ENCODE measurements around the gene DMBT1. TPM values are rescaled to one million over a fixed set of nuclear protein-coding genes. Genes with fewer than 3 reads are reported as not detected.

Gene DMBT1
- total and polyA plus RNA-seq, 9 donors, result 0.03 to 0.46 (median 0.10) TPM; not detected in 2

DNA sequence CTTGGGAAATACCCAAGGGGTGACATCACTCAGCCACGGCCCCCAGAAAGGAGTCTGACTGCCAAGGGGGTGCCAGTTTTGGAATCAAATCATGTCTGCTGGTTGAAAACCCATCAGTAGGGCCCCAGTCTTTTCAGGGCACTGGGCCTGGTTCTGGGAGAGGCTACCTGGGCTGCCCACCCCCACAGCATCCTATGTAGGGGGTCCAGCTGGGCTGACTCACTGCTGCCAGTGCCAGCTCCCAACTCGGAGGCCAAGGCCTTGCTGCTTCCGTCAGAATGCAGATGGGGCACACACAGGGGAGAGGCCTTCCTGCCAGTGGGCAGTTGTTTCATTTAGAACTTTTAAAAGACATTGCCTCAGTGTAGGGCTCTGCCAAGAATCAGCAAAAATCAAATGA lies 39.5 kb upstream of the DMBT1 start:
- Histone ChIP-seq H3K4me3 (no peak overlapping the region), H3K27me3 (no peaks in the 10 kb centered on the region), H3K36me3 (no peaks in the 10 kb centered on the region), H3K27ac (no peak overlapping the region), H3K9me3 (no peaks in the 10 kb centered on the region), H3K4me1 (ENCODE audit: insufficient read depth) (no peaks in the 10 kb centered on the region)
- 25 to 31% (median 27%) methylated on average over 3 of the region's 3 CpGs for WGBS, 3 donors
- intact Hi-C loops (cut with DNase I), result no loop called here
- no peak for DNase-seq
- TF ChIP-seq, protein P1, sequence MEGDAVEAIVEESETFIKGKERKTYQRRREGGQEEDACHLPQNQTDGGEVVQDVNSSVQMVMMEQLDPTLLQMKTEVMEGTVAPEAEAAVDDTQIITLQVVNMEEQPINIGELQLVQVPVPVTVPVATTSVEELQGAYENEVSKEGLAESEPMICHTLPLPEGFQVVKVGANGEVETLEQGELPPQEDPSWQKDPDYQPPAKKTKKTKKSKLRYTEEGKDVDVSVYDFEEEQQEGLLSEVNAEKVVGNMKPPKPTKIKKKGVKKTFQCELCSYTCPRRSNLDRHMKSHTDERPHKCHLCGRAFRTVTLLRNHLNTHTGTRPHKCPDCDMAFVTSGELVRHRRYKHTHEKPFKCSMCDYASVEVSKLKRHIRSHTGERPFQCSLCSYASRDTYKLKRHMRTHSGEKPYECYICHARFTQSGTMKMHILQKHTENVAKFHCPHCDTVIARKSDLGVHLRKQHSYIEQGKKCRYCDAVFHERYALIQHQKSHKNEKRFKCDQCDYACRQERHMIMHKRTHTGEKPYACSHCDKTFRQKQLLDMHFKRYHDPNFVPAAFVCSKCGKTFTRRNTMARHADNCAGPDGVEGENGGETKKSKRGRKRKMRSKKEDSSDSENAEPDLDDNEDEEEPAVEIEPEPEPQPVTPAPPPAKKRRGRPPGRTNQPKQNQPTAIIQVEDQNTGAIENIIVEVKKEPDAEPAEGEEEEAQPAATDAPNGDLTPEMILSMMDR (IDR thresholded peaks at IDR 0.05), result no peak
- TF ChIP-seq EP300 (IDR thresholded peaks at IDR 0.05) (no peak), POLR2A (IDR thresholded peaks at IDR 0.05) (no peak)

DNA sequence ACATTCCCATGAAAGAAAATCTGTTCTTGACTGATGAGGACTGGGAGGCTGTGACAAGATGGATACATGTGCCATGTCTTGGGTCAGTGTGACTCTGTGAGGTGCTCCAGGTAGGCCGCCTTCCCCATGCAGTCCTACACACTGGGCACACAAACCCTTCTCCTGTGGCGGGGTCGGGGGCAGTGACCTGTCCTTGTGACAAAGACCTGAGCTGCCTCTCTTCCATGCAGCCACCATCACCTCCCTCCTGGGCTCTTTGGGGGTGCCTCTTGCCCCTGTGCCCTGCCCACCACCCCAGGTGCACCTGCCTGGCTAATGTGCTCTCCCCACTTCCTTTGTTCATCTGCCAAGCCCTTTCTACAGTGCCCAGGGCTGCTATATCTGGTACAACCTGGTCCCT lies 35.7 kb upstream of the DMBT1 start:
- intact Hi-C loops (cut with DNase I), result no loop called here
- Histone ChIP-seq H3K36me3 (no peaks in the 10 kb centered on the region), H3K4me1 (ENCODE audit: insufficient read depth) (no peaks in the 10 kb centered on the region), H3K27ac (no peak overlapping the region), H3K9me3 (no peaks in the 10 kb centered on the region), H3K27me3 (no peaks in the 10 kb centered on the region), H3K4me3 (no peak overlapping the region)
- DNase-seq, result no peak
- 91 to 93% (median 92%) methylated on average over 3 of the region's 3 CpGs for WGBS, 3 donors
- TF ChIP-seq POLR2A (IDR thresholded peaks at IDR 0.05), result no peak
- TF ChIP-seq, protein P1 (IDR thresholded peaks at IDR 0.05), result no peak
- no peak for TF ChIP-seq EP300 (IDR thresholded peaks at IDR 0.05)

DNA sequence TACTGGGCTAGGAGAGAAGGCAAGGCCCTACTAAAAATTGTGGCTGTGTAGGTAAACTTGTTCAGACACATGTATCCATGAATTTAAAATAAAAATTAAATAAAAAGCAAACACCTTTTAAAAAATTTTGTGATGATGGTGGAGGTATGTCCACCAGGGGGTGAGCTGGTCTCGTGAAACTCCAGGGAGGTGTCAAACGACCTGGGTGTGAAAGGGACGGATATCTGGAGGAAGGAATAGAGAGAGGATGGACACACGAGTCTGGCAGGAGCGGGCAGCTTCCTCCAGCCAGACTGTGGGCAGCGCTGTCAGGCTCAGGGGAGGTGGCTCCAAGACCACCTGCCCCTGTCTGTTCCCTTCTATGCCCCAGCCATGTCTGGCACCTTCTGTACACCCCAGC lies 34.8 kb upstream of the DMBT1 start:
- intact Hi-C loops (cut with DNase I), result no loop called here
- no peak for DNase-seq
- Histone ChIP-seq H3K4me3 (no peak overlapping the region), H3K9me3 (no peaks in the 10 kb centered on the region), H3K27me3 (no peaks in the 10 kb centered on the region), H3K27ac (no peak overlapping the region), H3K36me3 (no peaks in the 10 kb centered on the region), H3K4me1 (ENCODE audit: insufficient read depth) (no peaks in the 10 kb centered on the region)
- WGBS, 3 donors, result 59 to 72% (median 65%) methylated on average over 6 of the region's 6 CpGs
- TF ChIP-seq, protein P1 (IDR thresholded peaks at IDR 0.05), result no peak
- TF ChIP-seq POLR2A (IDR thresholded peaks at IDR 0.05), result no peak
- no peak for TF ChIP-seq EP300 (IDR thresholded peaks at IDR 0.05)

DNA sequence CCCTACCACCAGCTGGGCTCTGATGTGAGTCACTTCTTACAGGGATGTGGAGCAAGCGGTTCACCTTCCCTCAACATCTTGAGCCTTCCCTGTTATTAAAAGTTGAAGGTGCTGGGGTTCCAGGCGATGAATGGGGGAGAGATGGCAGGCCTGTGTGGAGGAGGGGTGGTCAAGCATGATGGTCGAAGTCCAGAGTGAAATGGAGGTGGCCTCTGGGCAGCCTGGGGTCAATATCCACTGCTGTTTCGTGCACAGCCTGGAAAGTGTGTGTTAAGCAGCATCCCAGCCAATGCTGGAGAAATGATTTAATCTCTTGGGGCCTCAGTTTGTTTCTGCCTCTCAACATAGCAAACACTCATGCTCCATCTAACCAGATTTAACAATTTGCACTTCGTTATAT lies 33.7 kb upstream of the DMBT1 start:
- intact Hi-C loops (cut with DNase I), result no loop called here

DNA sequence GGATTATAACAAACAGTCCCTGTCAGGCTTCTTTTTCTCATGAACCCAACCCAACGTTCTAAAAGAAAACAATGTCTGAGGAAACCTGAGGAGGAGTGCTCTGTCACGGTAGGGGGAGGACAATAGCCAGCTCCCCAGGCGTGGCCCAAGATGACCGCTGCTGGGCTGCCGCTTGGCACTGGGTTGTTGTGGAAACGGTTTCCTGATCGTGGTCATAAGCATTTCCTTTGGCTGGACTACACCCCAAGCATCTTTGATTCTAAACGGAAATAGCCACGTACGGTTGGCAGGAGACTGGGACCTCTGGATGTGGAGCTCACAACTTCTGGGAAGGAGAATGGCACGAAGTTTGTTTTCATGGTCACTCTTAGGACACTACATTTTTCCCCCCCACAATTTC lies 30.4 kb upstream of the DMBT1 start:
- DNase-seq, result no peak
- no peak overlapping the region for H3K4me3 ChIP-seq
- no peaks in the 10 kb centered on the region for H3K9me3 ChIP-seq
- intact Hi-C loops (cut with DNase I), result no loop called here
- no peak for TF ChIP-seq EP300 (IDR thresholded peaks at IDR 0.05)
- TF ChIP-seq POLR2A (IDR thresholded peaks at IDR 0.05), result no peak
- TF ChIP-seq, protein P1 (IDR thresholded peaks at IDR 0.05), result no peak
- H3K36me3 ChIP-seq, result no peaks in the 10 kb centered on the region
- no peaks in the 10 kb centered on the region for H3K4me1 ChIP-seq (ENCODE audit: insufficient read depth)
- WGBS, 3 donors, result 70 to 74% (median 71%) methylated on average over 11 of the region's 11 CpGs
- H3K27me3 ChIP-seq, result no peaks in the 10 kb centered on the region
- no peak overlapping the region for H3K27ac ChIP-seq

More for the DNA sequence above, 33.7 kb upstream of the DMBT1 start:
- Histone ChIP-seq H3K27ac (no peak overlapping the region), H3K9me3 (no peaks in the 10 kb centered on the region), H3K27me3 (no peaks in the 10 kb centered on the region), H3K4me3 (no peak overlapping the region), H3K4me1 (ENCODE audit: insufficient read depth) (no peaks in the 10 kb centered on the region), H3K36me3 (no peaks in the 10 kb centered on the region)
- no peak for DNase-seq
- WGBS, 3 donors, result 88 to 92% (median 90%) methylated on average over 5 of the region's 5 CpGs
- TF ChIP-seq POLR2A (IDR thresholded peaks at IDR 0.05), result no peak
- TF ChIP-seq EP300 (IDR thresholded peaks at IDR 0.05), result no peak
